Peyer's patch (tissue), 4 donors: ENCODE results near the gene RAB3B. TPM values are rescaled to one million over a fixed set of nuclear protein-coding genes. Genes with fewer than 3 reads are reported as not detected.

Experiments
- DNase-seq, 3 donors: peaks; one replicate each; pipeline ENCODE4 v3.0.0-alpha.2; 2017 to 2019
- H3K27ac ChIP-seq, 4 donors: fragments of 200-600 bp; sonication (generic); one replicate each; pipeline ENCODE4 v1.5.1; 2016 to 2019
- H3K27me3 ChIP-seq, 2 donors: fragments of 200-600 bp; sonication (generic); one replicate each; pipeline ENCODE4 v1.5.1; 2019
- H3K36me3 ChIP-seq, 3 donors: fragments of 200-600 bp; sonication (generic); one replicate each; pipeline ENCODE4 v1.5.1; 2016 to 2019
- H3K4me1 ChIP-seq, 4 donors: fragments of 200-600 bp; sonication (generic); one replicate each; pipeline ENCODE4 v1.5.1; 2016 to 2019
- H3K4me3 ChIP-seq, 4 donors: fragments of 200-600 bp; sonication (generic); 1 replicate in 3 of 4; 2 replicates in 1 of 4; pipeline ENCODE4 v1.5.1; 2016 to 2019; ENCODE audit warnings: mild to moderate bottlenecking in 1 of 4
- H3K9me3 ChIP-seq, 4 donors: fragments of 200-600 bp; sonication (generic); one replicate each; pipeline ENCODE4 v1.5.1; 2016 to 2019; ENCODE audit warnings: mild to moderate bottlenecking in 1 of 4
- POLR2A ChIP-seq, 2 donors: fragments of 450-650 bp; IDR thresholded peaks; one replicate each; pipeline ENCODE4 v1.5.1; 2017; ENCODE audit warnings: antibody characterized with exemption in 2 of 2, mild to moderate bottlenecking in 2 of 2, moderate library complexity in 2 of 2
- total RNA-seq, 4 donors: library from RNA; depleted of rRNA; stranded (reverse); fragments of >200 nt; gene quantifications; one replicate each; pipeline ENCODE4 v1.1.0, GENCODE V29; 2016
- TF ChIP-seq, protein P1 (sequence below), 6 experiments: fragments of 450-650 bp in 4 of 6; fragments of 200-600 bp in 2 of 6; sonication (generic) in 1 of 6; IDR thresholded peaks; one replicate each; pipeline ENCODE4 v1.5.1; 2017 to 2019; ENCODE audit warnings: antibody characterized with exemption in 6 of 6, mild to moderate bottlenecking in 3 of 6, moderate library complexity in 1 of 6

RAB3B gene
- total RNA-seq, 4 donors from 2014 or later, result 0.83 to 1.6 (median 1.5) TPM

DNA sequence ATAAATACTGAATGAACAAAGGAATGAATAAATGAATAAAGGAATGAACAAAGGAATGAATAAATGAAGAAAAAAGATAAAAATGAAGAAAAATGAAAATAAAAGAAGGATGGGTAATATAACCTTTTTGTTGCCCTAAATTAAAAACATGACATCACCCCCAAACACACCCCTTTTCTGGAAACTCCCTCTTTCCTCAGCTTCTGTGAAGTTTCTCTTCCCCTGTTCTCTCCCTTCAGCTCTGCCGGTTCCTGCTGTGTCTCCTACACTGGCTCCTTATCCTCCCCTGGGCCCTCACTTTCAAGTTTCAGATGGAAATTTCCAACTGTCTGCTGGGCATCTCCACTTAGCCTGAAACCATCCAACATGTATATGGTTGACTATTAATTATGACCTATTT lies 37.9 kb downstream of the RAB3B start:
- H3K27ac ChIP-seq, result no peak overlapping the region
- no peaks in the 10 kb centered on the region for H3K27me3 ChIP-seq
- DNase-seq, result no peak
- no peaks in the 10 kb centered on the region for H3K9me3 ChIP-seq
- H3K4me1 ChIP-seq, result no peaks in the 10 kb centered on the region
- no peak overlapping the region for H3K4me3 ChIP-seq
- no peaks in the 10 kb centered on the region for H3K36me3 ChIP-seq
- TF ChIP-seq POLR2A (IDR thresholded peaks at IDR 0.05), result no peak
- TF ChIP-seq, protein P1, sequence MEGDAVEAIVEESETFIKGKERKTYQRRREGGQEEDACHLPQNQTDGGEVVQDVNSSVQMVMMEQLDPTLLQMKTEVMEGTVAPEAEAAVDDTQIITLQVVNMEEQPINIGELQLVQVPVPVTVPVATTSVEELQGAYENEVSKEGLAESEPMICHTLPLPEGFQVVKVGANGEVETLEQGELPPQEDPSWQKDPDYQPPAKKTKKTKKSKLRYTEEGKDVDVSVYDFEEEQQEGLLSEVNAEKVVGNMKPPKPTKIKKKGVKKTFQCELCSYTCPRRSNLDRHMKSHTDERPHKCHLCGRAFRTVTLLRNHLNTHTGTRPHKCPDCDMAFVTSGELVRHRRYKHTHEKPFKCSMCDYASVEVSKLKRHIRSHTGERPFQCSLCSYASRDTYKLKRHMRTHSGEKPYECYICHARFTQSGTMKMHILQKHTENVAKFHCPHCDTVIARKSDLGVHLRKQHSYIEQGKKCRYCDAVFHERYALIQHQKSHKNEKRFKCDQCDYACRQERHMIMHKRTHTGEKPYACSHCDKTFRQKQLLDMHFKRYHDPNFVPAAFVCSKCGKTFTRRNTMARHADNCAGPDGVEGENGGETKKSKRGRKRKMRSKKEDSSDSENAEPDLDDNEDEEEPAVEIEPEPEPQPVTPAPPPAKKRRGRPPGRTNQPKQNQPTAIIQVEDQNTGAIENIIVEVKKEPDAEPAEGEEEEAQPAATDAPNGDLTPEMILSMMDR (IDR thresholded peaks at IDR 0.05), result no peak

DNA sequence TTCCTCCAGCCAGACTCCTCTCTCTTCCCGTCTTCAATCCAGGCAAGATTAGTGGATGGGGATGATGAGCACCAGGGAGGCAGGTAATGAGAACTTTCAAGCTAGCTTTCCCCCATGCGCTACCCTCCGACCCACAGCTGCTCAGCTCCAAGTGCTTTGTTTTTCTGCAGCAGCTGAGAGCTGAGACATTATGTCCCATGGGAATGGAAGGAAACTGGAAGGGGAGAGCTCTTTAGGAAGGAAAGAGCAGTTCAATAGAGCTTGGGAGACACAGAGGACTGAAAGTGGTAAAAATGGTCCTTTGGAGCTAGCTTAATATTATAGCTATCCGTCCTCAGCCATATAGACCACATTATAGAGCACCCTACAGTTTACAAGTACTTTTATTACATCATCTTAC lies 39.8 kb downstream of the RAB3B start:
- H3K27me3 ChIP-seq, result no peaks in the 10 kb centered on the region
- H3K27ac ChIP-seq, result no peak overlapping the region
- H3K9me3 ChIP-seq, result no peaks in the 10 kb centered on the region
- no peak for DNase-seq
- H3K4me3 ChIP-seq, result no peak overlapping the region
- no peaks in the 10 kb centered on the region for H3K4me1 ChIP-seq
- no peaks in the 10 kb centered on the region for H3K36me3 ChIP-seq
- TF ChIP-seq, protein P1 (IDR thresholded peaks at IDR 0.05), result no peak
- TF ChIP-seq POLR2A (IDR thresholded peaks at IDR 0.05), result no peak

DNA sequence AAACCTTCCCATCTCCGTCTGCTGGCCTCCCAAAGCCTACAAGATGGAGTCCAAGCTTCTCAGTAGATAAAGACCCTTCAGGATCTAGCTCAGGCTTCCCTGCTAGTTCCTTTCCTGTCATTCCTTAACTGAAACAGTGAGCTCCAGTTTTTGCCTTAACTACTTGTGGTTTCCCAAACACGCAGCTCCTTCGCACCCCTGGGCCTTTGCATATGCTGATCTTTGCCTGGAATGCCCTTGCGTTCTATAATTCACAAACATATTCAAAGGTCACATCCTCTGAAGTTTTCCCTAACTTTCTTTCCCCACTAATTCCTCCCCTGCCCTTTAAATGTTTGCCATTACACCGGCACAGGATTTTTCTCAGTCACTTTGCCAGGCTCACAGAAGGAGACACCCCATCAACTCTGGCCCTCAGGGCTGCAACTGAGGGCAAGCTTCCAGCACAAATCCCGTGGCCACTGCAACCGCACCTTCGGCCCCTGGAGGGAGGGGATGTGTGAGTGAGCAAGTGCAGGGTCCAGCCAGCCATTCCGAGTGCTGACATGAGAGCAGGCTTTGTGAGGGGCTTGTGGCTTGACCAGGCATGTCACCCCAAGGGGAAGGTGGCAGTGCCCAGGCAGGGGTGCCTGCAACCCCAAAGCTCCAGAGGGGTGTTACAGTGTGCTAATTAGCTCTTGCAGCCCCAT lies 41.3 kb downstream of the RAB3B start:
- no peaks in the 10 kb centered on the region for H3K4me1 ChIP-seq
- H3K36me3 ChIP-seq, result no peaks in the 10 kb centered on the region
- no peak overlapping the region for H3K4me3 ChIP-seq
- no peaks in the 10 kb centered on the region for H3K9me3 ChIP-seq
- TF ChIP-seq, protein P1 (IDR thresholded peaks at IDR 0.05), result no peak
- TF ChIP-seq POLR2A (IDR thresholded peaks at IDR 0.05), result no peak
- H3K27me3 ChIP-seq, result no peaks in the 10 kb centered on the region
- DNase-seq, result no peak
- H3K27ac ChIP-seq, result no peak overlapping the region

DNA sequence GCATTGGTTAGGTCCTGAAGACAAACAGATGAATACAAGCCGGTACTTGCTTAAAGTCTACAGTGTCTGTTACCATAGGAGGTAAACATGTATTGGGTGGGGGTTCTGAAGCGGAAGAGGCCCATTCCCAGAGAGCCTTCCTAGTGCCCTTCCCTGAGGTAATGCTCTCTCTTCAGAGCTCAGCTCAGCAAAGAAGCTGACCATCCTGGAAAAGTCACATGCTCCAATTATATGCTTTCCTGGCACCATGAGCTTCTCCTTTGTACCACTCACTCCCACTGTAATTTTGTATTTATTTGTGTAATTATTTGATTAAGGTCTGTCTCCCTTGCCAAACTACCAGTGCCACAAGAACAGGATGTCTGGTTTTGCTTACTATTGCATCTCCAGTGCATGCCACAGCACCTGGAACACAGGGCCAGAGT lies 42.0 kb downstream of the RAB3B start:
- no peaks in the 10 kb centered on the region for H3K36me3 ChIP-seq

DNA sequence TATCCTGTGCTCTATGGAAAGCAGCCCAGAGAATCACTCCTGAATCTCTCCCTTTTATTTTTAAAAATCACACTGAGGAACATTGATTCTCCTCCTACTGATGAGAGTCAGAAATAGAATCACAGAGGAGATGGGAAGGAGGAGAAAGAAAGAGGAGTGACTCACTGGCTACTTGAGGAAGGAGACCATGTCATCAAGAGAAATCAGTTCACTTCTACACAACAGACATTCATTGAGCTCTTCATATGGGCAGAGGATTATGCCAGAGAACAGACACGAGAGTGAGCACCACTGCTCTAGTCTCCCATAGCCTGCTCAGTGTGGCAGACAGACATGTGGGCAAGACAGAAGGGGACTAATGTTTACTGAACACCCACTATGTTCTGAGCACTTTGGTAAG lies 44.2 kb downstream of the RAB3B start:
- Histone ChIP-seq H3K27me3 (no peaks in the 10 kb centered on the region), H3K4me3 (no peak overlapping the region), H3K27ac (no peak overlapping the region), H3K36me3 (no peaks in the 10 kb centered on the region), H3K4me1 (no peaks in the 10 kb centered on the region), H3K9me3 (peaks cover 0 to 7% (median 1%) of the 10 kb centered on the region in 4 donors)
- TF ChIP-seq, protein P1 (IDR thresholded peaks at IDR 0.05), result no peak
- no peak for TF ChIP-seq POLR2A (IDR thresholded peaks at IDR 0.05)
- DNase-seq, result no peak

More for the DNA sequence above, 42.0 kb downstream of the RAB3B start:
- TF ChIP-seq, protein P1 (IDR thresholded peaks at IDR 0.05), result no peak
- no peak for TF ChIP-seq POLR2A (IDR thresholded peaks at IDR 0.05)
- no peaks in the 10 kb centered on the region for H3K27me3 ChIP-seq
- no peak overlapping the region for H3K4me3 ChIP-seq
- H3K27ac ChIP-seq, result no peak overlapping the region
- no peaks in the 10 kb centered on the region for H3K9me3 ChIP-seq
- no peaks in the 10 kb centered on the region for H3K4me1 ChIP-seq
- no peak for DNase-seq
